WI38 (cell line): ENCODE results near the gene STXBP5.

Experiments
- H3K4me3 ChIP-seq: 2 replicates; pipeline ENCODE4 v1.5.1; 2011; ENCODE audit warnings: low read depth, mild to moderate bottlenecking, control low read depth, low read length
- CTCF ChIP-seq: IDR thresholded peaks from 2 replicates; pipeline ENCODE4 v1.5.1; 2012; ENCODE audit warnings: low read depth, mild to moderate bottlenecking, control low read depth, low read length

The STXBP5 gene

GRCh38 chr6:147260091-147260490 lies 55.9 kb downstream of the STXBP5 start:
- no peak for TF ChIP-seq CTCF

GRCh38 chr6:147262946-147263345 lies 58.7 kb downstream of the STXBP5 start:
- no peak for TF ChIP-seq CTCF
- no peak overlapping the region for H3K4me3 ChIP-seq

More at GRCh38 chr6:147260091-147260490, 55.9 kb downstream of the STXBP5 start:
- H3K4me3 ChIP-seq: no peak overlapping the region

GRCh38 chr6:147266821-147267220 lies 62.6 kb downstream of the STXBP5 start:
- H3K4me3 ChIP-seq: no peak overlapping the region
- TF ChIP-seq CTCF: no peak

GRCh38 chr6:147267658-147268057 lies 63.4 kb downstream of the STXBP5 start:
- TF ChIP-seq CTCF: no peak
- H3K4me3 ChIP-seq: no peak overlapping the region

- H3K4me3 ChIP-seq: no peak overlapping the region
- TF ChIP-seq CTCF: no peak
These were observed 64.0 kb downstream of the STXBP5 start for GRCh38 chr6:147268254-147268653.

GRCh38 chr6:147274012-147274411 lies 69.8 kb downstream of the STXBP5 start:
- no peak overlapping the region for H3K4me3 ChIP-seq
- no peak for TF ChIP-seq CTCF

- TF ChIP-seq CTCF: no peak
These were observed 70.6 kb downstream of the STXBP5 start for GRCh38 chr6:147274776-147275175.

More at GRCh38 chr6:147274776-147275175, 70.6 kb downstream of the STXBP5 start:
- no peak overlapping the region for H3K4me3 ChIP-seq
